ENCODE measurements around the gene PGM2L1. TPM values are rescaled to one million over a fixed set of nuclear protein-coding genes. Genes with fewer than 3 reads are reported as not detected.

PGM2L1 gene
- total and polyA plus RNA-seq, 2 experiments from 2014 or later = 32.6 to 44.4 TPM

- TF ChIP-seq ZNF462 (CRISPR knock-in tag; IDR thresholded peaks at IDR 0.05) (no peak), CTCF (conservative IDR thresholded peaks at IDR 0.05; ENCODE audit: low read depth in 2 of 2) (no peak), STAT1 (IDR thresholded peaks at IDR 0.05; ENCODE audit: unreplicated experiment) (no peak), EZH2phosphoT487 (IDR thresholded peaks at IDR 0.05; ENCODE audit: unreplicated experiment) (no peak)
These were observed 14.1 kb upstream of the PGM2L1 start (continued) for GRCh38 chr11:74412321-74412720.

GRCh38 chr11:74409633-74410032 lies 11.4 kb upstream of the PGM2L1 start:
- Histone ChIP-seq H3K27me3 (ENCODE audit: insufficient read depth) (no peaks in the 10 kb centered on the region), H3K4me1 (ENCODE audit: insufficient read depth) (0 out of 2 replicates have a peak, but pooled peaks cover 5% of the 10 kb centered on the region), H3K9me2 (ENCODE audit: insufficient read depth) (no peaks in the 10 kb centered on the region), H2AFZ (no peak overlapping the region), H3K79me2 (replicated peaks; ENCODE audit: insufficient read depth) (no peaks in the 10 kb centered on the region), H3K27ac (ENCODE audit: low read depth) (no peak overlapping the region), H3K4me3 (no peak overlapping the region), H3F3A (replicated peaks; ENCODE audit: low read depth) (no peaks in the 10 kb centered on the region), H4K20me1 (replicated peaks; ENCODE audit: insufficient read depth) (no peaks in the 10 kb centered on the region), H3K4me2 (no peak overlapping the region), H3K36me3 (ENCODE audit: insufficient read depth) (no peaks in the 10 kb centered on the region)
- Mint-ChIP-seq H3K9me3 (no peaks in the 10 kb centered on the region), H3K4me1 (peaks cover 6% of the 10 kb centered on the region; the same call in 2 of the 3 replicates), H3K27ac (no peak overlapping the region), H3K36me3 (ENCODE audit: low read depth) (no peaks in the 10 kb centered on the region), H3K27me3 (ENCODE audit: insufficient read depth, low read depth, poor library complexity) (peaks cover 2% of the 10 kb centered on the region), H3K4me3 (no peak overlapping the region)
- ATAC-seq = no peak
- DNase-seq (ENCODE audit: low spot score) = no peak
- TF ChIP-seq ZNF114 (CRISPR knock-in tag; IDR thresholded peaks at IDR 0.05) = no peak
- no peak for TF ChIP-seq CREB1 (CRISPR knock-in tag; IDR thresholded peaks at IDR 0.05; ENCODE audit: low read depth)
- no peak for TF ChIP-seq STAT1 (IDR thresholded peaks at IDR 0.05; ENCODE audit: unreplicated experiment)
- TF ChIP-seq EZH2phosphoT487 (IDR thresholded peaks at IDR 0.05; ENCODE audit: unreplicated experiment) = no peak
- TF ChIP-seq EZH2 (IDR thresholded peaks at IDR 0.05; ENCODE audit: low read depth, unreplicated experiment) = no peak
- TF ChIP-seq ZNF331 (CRISPR knock-in tag; IDR thresholded peaks at IDR 0.05; ENCODE audit: low read depth) = no peak
- TF ChIP-seq POLR2AphosphoS5 (IDR thresholded peaks at IDR 0.05; ENCODE audit: low read depth) = no peak
- TF ChIP-seq CTCF (conservative IDR thresholded peaks at IDR 0.05; ENCODE audit: low read depth in 2 of 2) = no peak
- no peak for TF ChIP-seq REST (IDR thresholded peaks at IDR 0.05; ENCODE audit: unreplicated experiment)
- TF ChIP-seq NANOG (IDR thresholded peaks at IDR 0.05; ENCODE audit: borderline replicate concordance) = no peak
